Measurements from ENCODE around the gene MMP23B.

DNA sequence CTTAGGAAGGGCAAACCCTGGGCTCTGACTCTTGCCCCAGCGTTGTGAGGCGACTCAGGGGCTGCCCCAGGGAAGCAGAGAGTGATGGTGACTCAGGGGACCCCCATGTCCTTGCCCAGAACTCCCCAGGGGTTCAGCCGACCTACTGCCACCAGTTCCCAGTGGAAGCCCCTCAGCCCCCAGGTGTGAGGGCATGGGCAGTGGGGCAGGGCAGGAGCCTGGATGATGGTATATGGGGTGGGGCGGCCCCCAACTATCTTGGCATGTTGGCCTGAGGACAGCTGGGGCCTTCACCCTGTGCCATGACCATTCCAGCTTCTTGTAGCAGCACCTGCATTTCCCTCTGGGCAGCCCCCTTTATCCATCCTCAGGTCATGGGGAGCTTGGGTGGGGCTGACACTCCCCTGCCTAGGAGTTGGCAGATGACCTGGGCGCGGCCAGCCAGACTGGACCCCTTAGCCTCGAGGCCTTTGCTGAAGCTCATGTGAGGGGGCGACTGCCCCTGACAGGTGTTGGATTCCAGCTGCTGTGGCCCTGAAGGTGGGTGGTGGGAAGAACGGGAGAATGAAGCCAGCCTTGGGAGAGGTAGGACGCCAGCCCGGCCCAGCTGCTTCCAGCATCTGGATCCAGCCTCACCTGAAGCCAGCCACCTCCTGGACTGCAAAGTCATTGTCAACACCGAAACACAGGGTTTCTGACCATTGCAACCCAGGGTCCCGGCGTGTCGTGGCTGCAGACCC lies 30.2 kb upstream of the MMP23B start:
- no peak for TF ChIP-seq POLR2A (IDR thresholded peaks at IDR 0.05)
- TF ChIP-seq, protein P1, sequence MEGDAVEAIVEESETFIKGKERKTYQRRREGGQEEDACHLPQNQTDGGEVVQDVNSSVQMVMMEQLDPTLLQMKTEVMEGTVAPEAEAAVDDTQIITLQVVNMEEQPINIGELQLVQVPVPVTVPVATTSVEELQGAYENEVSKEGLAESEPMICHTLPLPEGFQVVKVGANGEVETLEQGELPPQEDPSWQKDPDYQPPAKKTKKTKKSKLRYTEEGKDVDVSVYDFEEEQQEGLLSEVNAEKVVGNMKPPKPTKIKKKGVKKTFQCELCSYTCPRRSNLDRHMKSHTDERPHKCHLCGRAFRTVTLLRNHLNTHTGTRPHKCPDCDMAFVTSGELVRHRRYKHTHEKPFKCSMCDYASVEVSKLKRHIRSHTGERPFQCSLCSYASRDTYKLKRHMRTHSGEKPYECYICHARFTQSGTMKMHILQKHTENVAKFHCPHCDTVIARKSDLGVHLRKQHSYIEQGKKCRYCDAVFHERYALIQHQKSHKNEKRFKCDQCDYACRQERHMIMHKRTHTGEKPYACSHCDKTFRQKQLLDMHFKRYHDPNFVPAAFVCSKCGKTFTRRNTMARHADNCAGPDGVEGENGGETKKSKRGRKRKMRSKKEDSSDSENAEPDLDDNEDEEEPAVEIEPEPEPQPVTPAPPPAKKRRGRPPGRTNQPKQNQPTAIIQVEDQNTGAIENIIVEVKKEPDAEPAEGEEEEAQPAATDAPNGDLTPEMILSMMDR (IDR thresholded peaks at IDR 0.05) = no peak

Data from lower leg skin (tissue), 3 donors.